Activated B cell treated with CpG ODN at 0.5 μM for 24 hours (primary cell): Measurements from ENCODE around the gene CCDC200. TPM values are rescaled to one million over a fixed set of nuclear protein-coding genes. Genes with fewer than 3 reads are reported as not detected.
"Not testable (repeated sequence)": the region's sequence is repeated elsewhere in the genome, so short reads cannot be mapped to it uniquely, and the experiment has no call there.

Experiments
- ATAC-seq: fragments of 200-7000 bp; cut with Tn5 transposase; one replicate; pipeline ENCODE4 v1.10.0; 2021; ENCODE audit warnings: low read depth, mild to moderate bottlenecking, moderate library complexity
- CTCF ChIA-PET: fragments of 350-600 bp; sonication (Branson Sonifier 250); formaldehyde crosslinking; loops from one replicate; lab custom pipeline; 2021; ENCODE audit warnings: antibody characterized with exemption; lab: Charles Lee
- POLR2A ChIA-PET: fragments of 350-600 bp; sonication (Branson Sonifier 250); formaldehyde crosslinking; loops from one replicate; lab custom pipeline; 2021; ENCODE audit warnings: antibody characterized with exemption; lab: Charles Lee
- DNase-seq: peaks from one replicate; pipeline ENCODE4 v3.0.0; 2022
- H3K27ac Mint-ChIP-seq: one replicate; pipeline ENCODE4 v1.8.0; 2020; ENCODE audit warnings: mixed read lengths
- H3K27me3 Mint-ChIP-seq: one replicate; pipeline ENCODE4 v1.8.0; 2021; ENCODE audit warnings: mixed read lengths
- H3K36me3 Mint-ChIP-seq: one replicate; pipeline ENCODE4 v1.8.0; 2021; ENCODE audit warnings: low read depth, mixed read lengths
- H3K4me1 Mint-ChIP-seq: one replicate; pipeline ENCODE4 v1.8.0; 2021; ENCODE audit warnings: mixed read lengths
- H3K4me3 Mint-ChIP-seq: one replicate; pipeline ENCODE4 v1.8.0; 2020; ENCODE audit warnings: mild to moderate bottlenecking, mixed read lengths
- H3K9me3 Mint-ChIP-seq: one replicate; pipeline ENCODE4 v1.8.0; 2020; ENCODE audit warnings: mixed read lengths
- CTCF ChIP-seq: fragments of 200-600 bp; IDR thresholded peaks from one replicate; pipeline ENCODE4 v1.8.0; 2022; ENCODE audit warnings: antibody characterized with exemption, mild to moderate bottlenecking
- intact Hi-C: fragments of 100-400 bp; cut with micrococcal nuclease; formaldehyde crosslinking; loops from one replicate; pipeline ENCODE4 v1.15.1; 2024
- total RNA-seq: library from RNA; stranded (reverse); gene quantifications from 2 replicates; pipeline ENCODE4 v1.2.3, GENCODE V29; 2022

Gene CCDC200
- total RNA-seq, 1 donor from 2014 or later: not detected

DNA sequence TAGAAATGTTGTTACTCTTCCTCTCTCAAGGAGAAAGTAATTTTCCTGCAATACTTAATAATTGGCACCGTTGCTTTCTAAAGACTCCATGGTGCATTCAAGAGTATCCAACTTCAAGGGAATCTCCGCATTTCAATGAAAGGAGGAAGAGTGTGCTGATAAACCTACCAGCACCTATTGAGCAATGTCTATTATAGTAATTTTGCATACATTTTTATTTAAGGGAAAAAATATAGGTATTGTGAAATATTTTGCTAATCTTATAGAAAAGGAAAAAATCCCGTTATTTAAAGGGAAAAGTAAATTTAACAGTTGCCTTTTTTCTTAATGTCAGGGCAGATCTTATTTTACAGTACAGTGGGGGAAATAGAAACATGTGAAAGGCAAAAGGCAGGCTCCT lies 17.8 kb downstream of the CCDC200 start:
- Mint-ChIP-seq H3K36me3 (peaks cover 60% of the 10 kb centered on the region), H3K27me3 (no peaks in the 10 kb centered on the region), H3K9me3 (no peaks in the 10 kb centered on the region), H3K27ac (peak overlapping the region; percentile 98), H3K4me1 (peaks cover 42% of the 10 kb centered on the region), H3K4me3 (peak overlapping the region; percentile 100)
- no peak for ATAC-seq
- CTCF ChIA-PET: interaction anchor here (1.3 to 1.5 kb wide), 2 partner anchors 10 to 99 kb away, joined by 3 to 4 read pairs; no protein-coding TSS in a partner anchor
- intact Hi-C loops: loop anchor here (2.0 to 5.0 kb wide), 2 partner anchors 188 to 212 kb away; partner anchors contain the start of genes RPL27 and VAT1
- no peak for TF ChIP-seq CTCF
- POLR2A ChIA-PET: interaction anchor here (2.1 to 15.6 kb wide), 5 partner anchors 10 to 158 kb away, joined by 12 to 359 read pairs (median 45); partner anchors contain the start of gene NBR1
- no peak for DNase-seq

GRCh38 chr17:43203013-43203412 lies 25.4 kb downstream of the CCDC200 start:
- H3K36me3 Mint-ChIP-seq: peaks cover 65% of the 10 kb centered on the region
- H3K27ac Mint-ChIP-seq, ATAC-seq, intact Hi-C loops, H3K4me1 Mint-ChIP-seq, CTCF ChIA-PET, H3K27me3 Mint-ChIP-seq, H3K9me3 Mint-ChIP-seq, H3K4me3 Mint-ChIP-seq, DNase-seq: not testable (repeated sequence)
- POLR2A ChIA-PET: interaction anchor here (0.7 to 1.5 kb wide), 4 partner anchors 9 to 322 kb away, joined by 3 to 5 read pairs (median 3); partner anchors contain the start of gene TMEM106A

GRCh38 chr17:43200127-43200526 lies 28.3 kb downstream of the CCDC200 start:
- ChIA-PET POLR2A (interaction anchor here (1.2 to 2.0 kb wide), 3 partner anchors 11 to 116 kb away, joined by 5 to 12 read pairs (median 7); partner anchors contain the start of genes NBR1 and TMEM106A), CTCF (interaction anchor here (1.2 to 1.3 kb wide), 3 partner anchors 11 to 109 kb away, joined by 3 to 5 read pairs (median 4); no protein-coding TSS in a partner anchor)
- no peak for TF ChIP-seq CTCF
- intact Hi-C loops: no loop called here
- no peaks in the 10 kb centered on the region for H3K4me1 Mint-ChIP-seq
- ATAC-seq (peak; percentile 74), DNase-seq (no peak)
- H3K4me3 Mint-ChIP-seq: no peak overlapping the region
- H3K36me3 Mint-ChIP-seq: peaks cover 76% of the 10 kb centered on the region
- H3K27me3 Mint-ChIP-seq: no peaks in the 10 kb centered on the region
- H3K27ac Mint-ChIP-seq: no peak overlapping the region
- no peaks in the 10 kb centered on the region for H3K9me3 Mint-ChIP-seq

DNA sequence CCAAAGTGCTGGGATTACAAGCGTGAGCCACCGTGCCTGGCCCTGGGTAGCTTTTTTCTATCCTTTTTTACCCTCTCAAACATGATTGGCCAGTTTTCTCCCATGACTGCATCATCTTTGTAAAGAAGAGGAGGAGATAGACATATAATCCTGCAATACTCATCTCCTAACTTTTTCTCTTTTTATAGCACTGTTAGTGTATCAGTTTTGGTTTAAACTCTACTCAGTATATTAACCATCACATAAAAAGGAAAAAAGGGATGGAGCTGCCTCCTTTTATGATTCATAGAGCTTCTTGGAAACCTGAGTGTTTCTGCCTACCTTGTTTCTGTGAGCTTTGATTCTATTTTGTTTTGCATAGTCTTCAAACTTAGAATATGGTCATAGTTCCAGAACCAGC lies 28.8 kb downstream of the CCDC200 start:
- H3K9me3 Mint-ChIP-seq: no peaks in the 10 kb centered on the region

GRCh38 chr17:43193251-43193650 lies 35.2 kb downstream of the CCDC200 start:
- no peaks in the 10 kb centered on the region for H3K9me3 Mint-ChIP-seq
- H3K27me3 Mint-ChIP-seq: no peaks in the 10 kb centered on the region
- peaks cover 87% of the 10 kb centered on the region for H3K36me3 Mint-ChIP-seq
- DNase-seq (no peak), ATAC-seq (no peak)
- intact Hi-C loops: no loop called here
- H3K4me1 Mint-ChIP-seq: no peaks in the 10 kb centered on the region
- H3K27ac Mint-ChIP-seq: no peak overlapping the region
- POLR2A ChIA-PET: interaction anchor here (1.1 kb wide), 1 partner anchor 175 kb away, joined by 3 read pairs; no protein-coding TSS in a partner anchor
- CTCF ChIA-PET: no interaction called here
- no peak overlapping the region for H3K4me3 Mint-ChIP-seq
- TF ChIP-seq CTCF: no peak

More for the DNA sequence above, 28.8 kb downstream of the CCDC200 start:
- Mint-ChIP-seq H3K27me3 (no peaks in the 10 kb centered on the region), H3K27ac (no peak overlapping the region), H3K36me3 (peaks cover 80% of the 10 kb centered on the region), H3K4me3 (no peak overlapping the region), H3K4me1 (no peaks in the 10 kb centered on the region)
- intact Hi-C loops: no loop called here
- ATAC-seq: no peak
- TF ChIP-seq CTCF: no peak
- ChIA-PET CTCF (interaction anchor here (1.2 to 1.3 kb wide), 2 partner anchors 10 to 13 kb away, joined by 4 to 5 read pairs; no protein-coding TSS in a partner anchor), POLR2A (interaction anchor here (1.2 to 2.0 kb wide), 3 partner anchors 12 to 116 kb away, joined by 5 to 12 read pairs (median 7); partner anchors contain the start of genes NBR1 and TMEM106A)
- no peak for DNase-seq

DNA sequence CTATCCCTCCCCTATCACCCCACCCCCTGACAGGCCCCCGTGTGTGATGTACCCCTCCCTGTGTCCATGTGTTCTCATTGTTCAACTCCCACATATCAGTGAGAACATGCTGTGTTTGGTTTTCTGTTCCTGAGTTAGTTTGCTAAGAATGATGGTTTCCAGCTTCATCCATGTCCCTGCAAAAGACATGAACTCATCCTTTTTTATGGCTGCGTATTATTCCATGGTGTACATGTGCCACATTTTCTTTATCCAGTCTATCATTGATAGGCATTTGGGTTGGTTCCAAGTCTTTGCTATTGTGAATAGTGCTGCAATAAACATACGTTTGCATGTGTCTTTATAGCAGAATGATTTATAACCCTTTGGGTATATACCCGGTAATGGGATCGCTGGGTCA lies 41.8 kb downstream of the CCDC200 start:
- H3K4me1 Mint-ChIP-seq, POLR2A ChIA-PET, H3K27ac Mint-ChIP-seq, ATAC-seq, H3K9me3 Mint-ChIP-seq, H3K4me3 Mint-ChIP-seq, CTCF ChIA-PET, DNase-seq, intact Hi-C loops, H3K27me3 Mint-ChIP-seq: not testable (repeated sequence)
- H3K36me3 Mint-ChIP-seq: peaks cover 52% of the 10 kb centered on the region
